IPS-18c (cell line): ENCODE measurements around the gene CFAP54.
"Not testable (repeated sequence)": the region's sequence is repeated elsewhere in the genome, so short reads cannot be mapped to it uniquely, and the experiment has no call there.

Source experiments
- H3K4me3 ChIP-seq: 2 replicates; pipeline ENCODE4 v1.7.0; 2013; ENCODE audit warnings: low read depth, mild to moderate bottlenecking, low read length, moderate library complexity; ENCODE audit not compliant: insufficient read depth
- H3K9me3 ChIP-seq: one replicate; pipeline ENCODE4 v1.6.1; 2013; ENCODE audit warnings: mild to moderate bottlenecking, low read length, moderate library complexity; ENCODE audit not compliant: control insufficient read depth, insufficient read depth

The CFAP54 gene, protein sequence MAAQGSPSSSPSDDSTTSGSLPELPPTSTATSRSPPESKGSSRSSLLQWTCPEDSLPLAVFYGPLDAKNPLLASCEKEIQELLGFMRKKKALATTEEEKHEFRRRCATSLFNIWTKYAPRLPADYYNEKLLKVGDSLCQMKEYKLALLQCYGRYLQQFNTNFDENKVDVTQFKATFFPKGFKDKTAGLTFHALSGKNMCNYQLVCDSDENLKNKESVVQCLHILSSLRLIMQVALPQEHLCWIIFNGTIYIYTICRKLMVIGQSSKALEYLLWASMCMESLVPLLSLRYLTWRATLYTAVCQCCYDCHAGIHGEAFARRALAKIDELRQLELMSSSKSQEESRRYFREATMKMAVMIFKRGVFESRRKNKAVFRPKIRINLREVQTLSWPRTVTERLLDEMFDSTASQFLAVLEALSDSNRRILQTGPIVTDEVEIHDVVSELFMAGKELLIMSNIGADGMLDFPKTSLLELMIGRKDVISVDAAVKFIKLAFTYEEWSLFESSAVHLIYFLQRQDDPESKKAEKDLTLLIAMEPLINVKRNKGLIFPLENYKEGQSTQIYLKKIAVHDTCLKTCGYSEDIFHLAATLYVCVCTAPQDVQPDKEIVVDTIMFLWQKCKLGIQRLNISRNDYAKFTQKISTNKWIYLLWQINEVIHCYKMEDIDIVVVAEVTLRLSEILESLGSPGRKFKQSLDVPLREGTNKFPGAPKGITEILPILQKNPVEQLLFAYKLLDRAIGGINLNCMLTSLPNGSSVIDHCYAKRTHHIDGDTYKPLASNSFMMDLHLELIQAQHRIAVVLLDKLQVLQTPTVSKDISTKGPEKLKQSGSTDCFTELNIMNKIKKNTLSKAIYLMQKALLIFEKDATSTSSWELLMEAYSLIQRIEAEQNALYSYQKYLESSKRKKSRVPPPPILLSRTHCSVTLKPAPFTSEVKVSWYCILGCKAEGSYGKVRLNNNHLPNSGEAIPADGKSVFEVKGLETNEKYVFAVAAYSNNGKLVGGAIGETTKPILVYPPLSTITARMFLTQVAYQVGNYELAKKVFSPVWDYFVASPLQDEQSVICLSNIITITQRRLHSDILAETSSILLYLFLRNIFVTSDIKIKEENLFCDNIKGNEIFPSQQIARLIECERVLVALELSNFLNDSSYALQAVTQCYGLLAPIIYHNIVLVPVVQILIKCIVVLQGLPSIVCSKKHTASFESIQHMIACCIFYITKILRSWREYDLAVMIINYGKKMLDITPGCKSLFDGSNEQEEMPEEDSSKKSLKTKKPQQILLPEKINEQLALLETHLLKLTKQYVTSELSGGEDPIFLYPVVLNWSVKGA (N-terminal part only)

DNA sequence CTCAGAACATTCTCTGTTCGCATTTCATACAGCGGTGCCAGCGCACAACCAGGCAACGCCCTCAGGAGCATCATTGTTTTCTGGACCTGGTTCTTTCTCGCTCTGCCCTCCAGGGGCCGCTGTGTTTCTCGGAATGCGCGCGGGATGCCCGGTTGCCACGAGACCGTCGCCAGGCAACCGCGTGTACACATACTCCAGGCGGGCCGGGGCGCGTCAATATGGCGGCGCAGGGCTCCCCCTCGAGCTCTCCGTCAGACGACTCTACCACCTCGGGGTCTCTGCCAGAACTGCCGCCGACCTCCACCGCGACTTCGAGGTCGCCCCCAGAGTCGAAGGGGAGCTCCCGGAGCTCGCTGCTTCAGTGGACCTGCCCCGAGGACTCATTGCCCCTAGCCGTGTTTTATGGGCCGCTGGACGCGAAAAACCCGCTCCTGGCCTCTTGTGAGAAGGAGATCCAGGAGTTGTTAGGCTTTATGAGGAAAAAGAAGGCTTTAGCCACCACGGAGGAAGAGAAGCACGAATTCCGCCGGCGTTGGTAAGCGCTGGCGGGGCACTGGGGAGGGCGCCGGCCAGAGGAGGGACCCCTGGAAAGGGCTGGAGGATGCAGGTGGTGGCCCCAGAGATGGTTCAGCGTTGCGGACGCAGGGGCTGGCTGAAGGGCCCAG is at the start of gene CFAP54:
Gene CFAP54 (plus strand): TSS at position 186 of the 665 bp plus-strand sequence. CDS start 33 bp downstream, at position 219.
- peaks cover 3% of the 10 kb centered on the region for H3K9me3 ChIP-seq
- peak within 1 kb of the TSS; percentile 89 for H3K4me3 ChIP-seq

DNA sequence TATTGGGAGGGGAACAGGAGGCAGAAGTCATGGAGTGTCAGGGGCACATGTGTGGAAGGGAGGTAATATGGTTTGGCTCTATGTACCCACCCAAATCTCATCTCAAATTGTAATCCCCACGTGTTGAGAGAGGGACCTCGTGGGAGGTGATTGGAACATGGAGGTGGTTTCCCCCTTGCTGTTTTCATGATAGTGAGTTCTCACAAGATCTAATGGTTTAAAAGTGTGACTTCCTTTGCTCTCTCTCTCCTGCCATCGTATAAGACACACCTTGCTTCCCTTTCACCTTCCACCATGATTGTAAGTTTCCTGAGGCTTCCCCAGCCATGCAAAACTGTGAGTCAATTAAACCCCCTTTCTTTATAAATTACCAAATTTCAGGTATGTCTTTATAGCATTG is 47.6 kb upstream of the CFAP54 start:
- no peak overlapping the region for H3K4me3 ChIP-seq

DNA sequence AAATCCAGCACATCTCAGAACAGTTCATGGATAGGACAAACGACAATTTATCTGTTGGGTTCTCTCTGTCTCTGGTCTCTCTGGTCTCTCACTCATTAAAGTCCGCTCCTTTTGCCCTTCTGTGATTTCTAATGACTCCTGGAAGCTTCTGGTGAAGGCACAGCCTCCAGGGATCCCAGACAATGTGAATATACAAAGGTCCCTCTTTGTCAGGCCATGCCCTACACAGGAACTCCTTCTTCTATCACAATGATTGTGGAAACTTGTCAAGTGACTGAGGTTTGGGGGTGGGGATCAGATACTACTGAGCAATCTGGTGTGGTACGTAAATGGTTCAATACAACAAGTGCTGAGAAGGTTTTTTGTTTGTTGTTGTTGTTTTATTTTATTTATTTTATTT is 46.5 kb upstream of the CFAP54 start:
- no peak overlapping the region for H3K4me3 ChIP-seq
- no peaks in the 10 kb centered on the region for H3K9me3 ChIP-seq

More for the DNA sequence above, 47.6 kb upstream of the CFAP54 start:
- no peaks in the 10 kb centered on the region for H3K9me3 ChIP-seq

DNA sequence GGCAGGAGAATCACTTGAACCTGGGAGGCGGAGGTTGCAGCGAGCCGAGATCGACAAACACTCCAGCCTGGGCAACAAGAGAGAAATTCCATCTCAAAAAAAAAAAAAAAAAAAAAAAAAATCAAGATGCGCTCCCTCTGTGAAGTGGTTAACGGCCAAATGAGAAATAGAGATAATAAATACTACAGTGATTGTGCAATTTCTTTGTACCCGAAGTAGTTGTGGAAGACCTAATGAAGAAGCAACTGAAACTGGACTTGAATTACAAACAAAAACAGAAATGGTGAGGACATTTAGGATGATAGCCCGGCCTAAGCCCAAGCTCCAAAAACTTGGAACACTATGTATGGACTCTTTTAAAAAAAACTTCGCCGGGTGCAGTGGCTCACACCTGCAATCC is 45.0 kb upstream of the CFAP54 start:
- Histone ChIP-seq H3K4me3 (no peak overlapping the region), H3K9me3 (no peaks in the 10 kb centered on the region)

DNA sequence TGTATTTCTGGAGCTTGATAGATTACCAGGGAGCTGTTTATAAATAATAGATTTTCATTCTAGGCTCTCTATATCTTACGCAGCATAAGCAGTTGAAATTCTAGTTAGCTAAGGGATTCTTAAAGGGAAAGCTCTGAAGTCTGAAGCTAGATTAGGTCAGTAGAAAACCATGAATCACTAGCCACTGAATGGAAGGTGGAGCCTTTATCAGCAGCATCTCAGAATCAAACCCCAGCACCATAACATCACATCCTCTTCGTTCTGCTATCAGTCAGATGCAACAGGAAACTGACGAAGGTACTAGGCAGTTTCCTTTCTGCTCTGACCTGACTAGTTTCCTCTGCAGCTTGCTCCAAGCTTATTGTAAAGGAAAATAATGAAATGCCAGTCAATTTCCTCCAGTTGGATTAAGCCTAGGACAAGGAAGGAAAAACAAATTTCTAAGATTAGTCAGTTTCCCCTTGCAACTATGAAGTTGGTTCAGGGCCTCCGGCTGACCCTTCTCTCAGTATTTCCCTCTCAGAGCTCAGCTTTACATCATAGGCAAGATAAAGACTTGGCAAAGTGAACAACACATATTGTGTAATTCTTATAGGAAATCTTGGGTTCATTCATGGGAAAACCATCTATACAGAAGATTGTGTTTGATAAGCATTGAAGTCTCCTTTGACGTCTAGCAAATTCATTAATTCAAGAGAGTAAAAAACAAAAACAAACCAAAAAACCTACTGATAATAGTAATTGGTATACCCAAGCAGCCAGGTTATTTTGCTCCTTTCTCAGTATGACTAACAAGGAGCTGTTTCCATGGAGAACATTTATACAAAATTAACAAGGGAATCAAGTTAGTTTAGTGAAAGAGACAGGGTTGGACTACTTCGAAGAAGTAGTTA is 43.4 kb upstream of the CFAP54 start:
- no peaks in the 10 kb centered on the region for H3K9me3 ChIP-seq
- no peak overlapping the region for H3K4me3 ChIP-seq

DNA sequence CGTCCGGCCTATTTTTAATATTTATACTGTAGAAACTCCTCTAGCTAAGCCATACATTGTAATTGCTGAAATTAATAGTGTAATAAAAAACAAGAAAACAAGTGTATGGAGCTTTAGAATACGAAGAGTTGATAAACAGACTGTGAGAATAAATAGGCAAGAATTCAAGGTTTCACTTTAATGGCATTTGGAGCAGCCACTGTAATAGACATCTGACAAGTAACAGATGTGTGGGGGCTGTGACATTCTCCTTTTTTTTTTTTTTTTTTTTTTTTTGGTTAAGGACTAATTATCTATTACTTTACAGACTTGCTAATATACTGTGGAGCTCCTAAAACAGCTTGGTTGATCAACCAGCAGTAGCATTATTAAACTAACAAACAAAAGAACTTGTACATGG is 42.1 kb upstream of the CFAP54 start:
- Histone ChIP-seq H3K4me3 (no peak overlapping the region), H3K9me3 (no peaks in the 10 kb centered on the region)

DNA sequence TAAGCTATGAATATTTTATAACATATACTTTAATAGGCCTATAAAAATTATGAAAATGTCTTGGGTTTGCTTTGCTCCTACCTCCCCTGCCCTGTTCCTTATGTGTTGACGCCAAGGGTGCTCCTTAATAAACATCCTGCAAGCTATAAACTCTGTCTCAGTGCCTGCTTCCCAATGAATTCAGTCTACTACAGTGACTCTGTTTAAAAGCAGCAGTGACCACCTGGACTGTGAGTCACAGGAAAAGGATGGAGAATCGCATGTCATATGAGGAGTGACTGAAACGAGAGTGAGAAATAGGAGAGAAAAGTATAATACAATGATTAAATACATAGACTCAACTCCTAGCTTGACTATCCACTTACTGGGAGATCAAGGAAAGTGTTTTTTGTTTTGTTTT is 41.1 kb upstream of the CFAP54 start:
- Histone ChIP-seq H3K4me3 (no peak overlapping the region), H3K9me3 (no peaks in the 10 kb centered on the region)

DNA sequence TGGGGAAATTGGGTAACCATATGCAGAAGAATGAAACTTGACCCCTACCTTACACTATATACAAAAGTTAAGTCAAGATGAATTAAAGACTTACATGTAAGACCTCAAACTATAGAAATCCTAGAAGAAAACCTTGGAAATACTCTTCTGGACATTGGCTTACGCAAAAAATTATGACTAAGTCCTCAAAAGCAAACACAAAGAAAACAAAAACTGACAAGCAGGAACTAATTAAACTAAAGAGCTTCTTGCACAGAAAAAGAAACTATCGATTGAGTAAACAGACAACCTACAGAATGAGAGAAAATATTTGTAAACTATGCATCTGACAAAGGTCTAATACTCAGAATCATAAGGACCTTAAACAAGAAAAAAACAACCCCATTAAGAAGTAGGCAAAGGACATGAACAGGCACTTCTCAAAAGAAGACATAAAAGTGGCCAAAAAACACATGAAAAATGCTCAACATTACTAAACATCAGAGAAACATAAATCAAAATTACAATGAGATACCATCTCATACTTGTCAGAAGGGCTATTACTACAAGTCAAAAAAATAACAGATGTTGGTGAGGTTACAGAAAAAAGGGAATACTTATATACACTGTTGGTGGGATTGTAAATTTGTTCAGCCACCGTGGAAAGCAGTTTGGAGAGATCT is 37.0 kb upstream of the CFAP54 start:
- Histone ChIP-seq H3K4me3 (no peak overlapping the region), H3K9me3 (no peaks in the 10 kb centered on the region)

DNA sequence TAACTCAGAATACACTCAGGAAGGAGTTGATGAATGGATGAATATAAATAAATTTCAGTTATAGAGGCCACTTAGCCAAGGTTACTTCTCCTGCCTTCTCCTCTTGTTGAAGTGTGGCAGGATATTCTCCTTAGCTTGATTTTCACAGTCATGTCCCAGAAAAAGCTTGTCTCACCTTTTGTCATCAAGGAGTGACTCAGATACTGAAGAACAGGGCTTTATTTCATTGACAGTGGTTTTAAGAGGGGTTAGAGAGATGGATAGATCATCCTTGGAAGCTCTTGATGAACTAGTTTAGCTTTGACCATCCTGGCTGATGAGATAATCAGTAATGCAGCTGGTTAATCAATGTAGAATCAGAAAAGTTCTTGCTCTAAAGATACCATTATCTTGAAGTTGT is 35.0 kb upstream of the CFAP54 start:
- no peak overlapping the region for H3K4me3 ChIP-seq
- no peaks in the 10 kb centered on the region for H3K9me3 ChIP-seq

DNA sequence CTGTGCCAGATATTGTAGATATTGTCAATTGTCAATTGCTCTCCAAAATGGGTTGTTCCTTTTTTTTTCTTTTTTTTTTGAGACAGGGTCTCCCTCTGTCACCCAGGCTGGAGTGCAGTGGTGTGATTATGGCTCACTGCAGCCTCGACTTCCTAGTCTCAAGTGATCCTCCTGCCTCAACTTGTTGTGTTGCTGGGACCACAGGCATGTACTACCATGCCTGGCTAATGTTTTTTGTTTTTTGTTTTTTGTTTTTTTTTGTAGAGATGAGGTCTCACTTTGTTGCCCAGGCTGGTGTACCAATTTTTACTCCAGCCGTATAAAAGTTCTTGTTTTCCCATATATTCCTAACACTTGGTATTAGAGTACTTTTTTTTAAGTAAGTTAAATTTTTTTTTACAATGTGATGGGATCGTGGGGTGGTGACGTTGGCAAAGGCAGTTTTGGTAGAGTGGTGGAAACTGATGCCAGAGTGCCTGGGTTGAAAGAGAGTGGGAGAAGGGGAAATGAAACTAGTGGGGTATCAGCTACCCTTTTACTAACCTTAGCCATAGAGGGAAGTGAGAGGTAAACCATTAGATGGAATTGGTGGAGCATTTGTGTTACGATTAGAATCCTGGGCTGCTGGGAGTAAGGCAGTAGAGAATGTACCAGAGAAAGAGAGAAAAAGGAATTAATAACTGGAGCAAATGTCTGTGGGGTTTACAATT is 33.0 kb upstream of the CFAP54 start:
- Histone ChIP-seq H3K4me3 (no peak overlapping the region), H3K9me3 (no peaks in the 10 kb centered on the region)

DNA sequence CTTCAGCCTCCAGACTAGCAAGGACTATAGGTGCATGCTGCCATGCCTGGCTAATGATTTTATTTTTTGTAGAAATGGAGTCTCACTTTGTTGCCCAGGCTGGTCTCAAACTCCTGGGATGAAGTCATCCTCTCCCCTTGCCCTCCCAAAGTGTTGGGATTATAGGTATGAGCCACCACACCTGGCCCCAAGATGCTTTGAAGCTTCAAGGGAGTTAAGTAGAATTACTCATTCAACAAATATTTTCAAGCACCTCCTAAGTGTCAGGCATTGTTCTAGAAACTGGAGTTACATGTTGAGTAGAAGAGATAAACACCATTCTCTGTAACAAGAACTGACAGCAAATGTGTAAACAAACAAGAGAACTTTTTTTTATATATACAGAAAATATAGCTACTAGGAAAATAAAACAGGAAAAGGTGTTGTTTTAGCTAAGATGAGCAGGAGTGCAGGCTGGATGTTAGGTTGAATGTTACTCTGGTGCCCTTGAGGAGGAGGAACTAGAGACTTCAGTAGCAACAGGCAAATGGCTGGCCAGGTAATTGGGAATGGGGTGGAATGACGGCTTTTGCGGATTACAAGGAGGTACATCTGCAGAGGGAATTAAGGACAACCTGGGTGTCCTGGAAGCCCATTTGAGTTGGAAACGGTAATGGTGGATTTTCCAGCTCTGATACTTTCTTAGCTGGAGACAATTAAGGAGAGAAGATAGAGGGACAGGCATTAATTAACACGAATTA is 32.0 kb upstream of the CFAP54 start:
- H3K9me3 ChIP-seq = no peaks in the 10 kb centered on the region
- H3K4me3 ChIP-seq = no peak overlapping the region

DNA sequence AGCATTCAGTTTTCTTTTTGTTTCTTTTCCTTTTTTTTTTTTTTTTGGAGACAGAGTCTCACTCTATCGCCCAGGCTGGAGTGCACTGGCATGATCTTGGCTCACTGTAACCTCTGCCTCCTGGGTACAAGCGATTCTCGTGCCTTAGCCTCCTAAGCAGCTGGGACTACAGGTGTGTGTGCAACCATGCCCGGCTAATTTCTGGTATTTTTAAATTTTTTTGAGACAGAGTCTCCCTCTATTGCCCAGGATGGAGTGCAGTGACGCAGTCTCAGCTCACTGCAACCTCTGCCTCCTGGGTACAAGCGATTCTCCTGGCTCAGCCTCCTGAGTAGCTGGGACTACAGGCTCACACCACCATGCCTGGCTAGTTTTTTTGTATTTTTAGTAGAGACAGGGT is 30.1 kb upstream of the CFAP54 start:
- H3K9me3 ChIP-seq, H3K4me3 ChIP-seq: not testable (repeated sequence)

DNA sequence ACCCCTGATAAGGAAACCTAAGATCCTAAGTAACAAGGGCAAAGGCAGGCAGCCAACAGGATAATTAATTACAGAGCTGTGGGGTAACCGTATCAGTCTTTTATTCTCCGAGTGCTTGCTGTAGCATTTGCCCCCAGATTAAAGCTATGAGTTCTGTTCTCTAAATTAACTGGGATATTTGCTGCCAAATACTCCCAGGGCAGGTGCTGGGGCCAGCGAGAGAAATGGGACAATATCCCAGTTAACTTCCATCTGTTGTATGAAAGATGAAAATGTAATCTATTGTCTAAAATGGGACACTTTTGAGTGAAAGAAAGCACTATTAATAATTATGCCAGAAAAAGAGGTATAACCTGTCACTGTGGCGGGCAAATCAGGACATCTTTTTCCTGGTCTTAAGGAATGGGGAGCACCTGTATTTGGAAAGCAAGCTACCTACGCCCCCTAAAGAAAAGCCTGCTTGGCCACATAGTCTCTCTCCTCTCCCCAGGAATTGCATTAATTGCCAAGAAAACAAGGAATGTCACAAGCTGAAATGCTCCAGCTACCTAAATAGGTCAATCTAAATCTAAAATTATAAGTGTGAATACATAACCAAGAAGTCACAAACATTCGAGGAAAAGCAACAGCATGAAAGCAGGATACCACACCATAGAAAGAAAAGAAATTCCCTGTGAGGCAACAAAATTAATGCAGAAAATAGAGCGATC is 26.7 kb upstream of the CFAP54 start:
- H3K4me3 ChIP-seq = no peak overlapping the region
- H3K9me3 ChIP-seq = no peaks in the 10 kb centered on the region

DNA sequence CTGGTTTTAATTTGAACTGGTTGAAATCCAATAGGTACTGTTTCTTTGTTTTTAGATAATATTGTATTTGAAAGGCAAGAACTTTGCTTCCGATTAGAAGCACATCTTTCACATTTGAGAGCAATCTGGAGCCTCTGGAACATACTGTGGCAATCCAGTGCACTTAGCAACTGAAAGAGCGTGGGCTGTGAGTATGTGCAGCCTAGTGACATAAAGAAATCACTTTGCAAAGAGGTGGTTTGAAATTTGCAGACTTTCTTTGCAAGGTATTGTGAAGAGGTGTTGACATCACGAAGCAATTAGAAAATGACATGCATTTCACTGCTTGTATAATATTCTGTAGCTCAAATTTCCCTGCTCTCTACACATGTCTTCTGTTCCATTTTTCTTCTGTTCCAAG is 23.5 kb upstream of the CFAP54 start:
- H3K4me3 ChIP-seq = no peak overlapping the region
- H3K9me3 ChIP-seq = no peaks in the 10 kb centered on the region
